Aorta (tissue), 5 donors: Measurements from ENCODE around the gene TCTN3. TPM values are rescaled to one million over a fixed set of nuclear protein-coding genes. Genes with fewer than 3 reads are reported as not detected.
"Not testable (repeated sequence)": the region's sequence is repeated elsewhere in the genome, so short reads cannot be mapped to it uniquely, and the experiment has no call there.

Experiments used
- ATAC-seq: fragments of 200-7000 bp; cut with Tn5 transposase; one replicate; pipeline ENCODE4 v1.9.1; 2022; ENCODE audit warnings: moderate library complexity; ENCODE audit not compliant: low FRiP score
- DNase-seq, 2 donors: peaks; one replicate each; pipeline ENCODE4 v3.0.0-alpha.2; 2020
- H3K27ac ChIP-seq, 2 donors: one replicate each; pipeline ENCODE4 v1.5.1; 2013; ENCODE audit warnings: low read length in 2 of 2, mild to moderate bottlenecking in 2 of 2, moderate library complexity in 2 of 2, control low read depth in 1 of 2, inconsistent platforms in 1 of 2, low read depth in 1 of 2
- H3K27me3 ChIP-seq, 2 donors: one replicate each; pipeline ENCODE4 v1.6.1; 2013; ENCODE audit warnings: control low read depth in 1 of 2, low read length in 1 of 2, mild to moderate bottlenecking in 1 of 2, moderate library complexity in 1 of 2; ENCODE audit not compliant: insufficient read depth in 2 of 2, control insufficient read depth in 1 of 2
- H3K36me3 ChIP-seq, 2 donors: one replicate each; pipeline ENCODE4 v1.6.1; 2013; ENCODE audit warnings: control low read depth in 1 of 2, low read length in 1 of 2, mild to moderate bottlenecking in 1 of 2; ENCODE audit not compliant: insufficient read depth in 2 of 2, control insufficient read depth in 1 of 2
- H3K4me1 ChIP-seq, 2 donors: one replicate each; pipeline ENCODE4 v1.6.1; 2013; ENCODE audit warnings: low read length in 2 of 2, control low read depth in 1 of 2, mild to moderate bottlenecking in 1 of 2, moderate library complexity in 1 of 2; ENCODE audit not compliant: insufficient read depth in 2 of 2, control insufficient read depth in 1 of 2
- H3K4me3 ChIP-seq, 2 donors: one replicate each; pipeline ENCODE4 v1.5.1; 2013; ENCODE audit warnings: low read length in 2 of 2, control low read depth in 1 of 2, mild to moderate bottlenecking in 1 of 2
- H3K9me3 ChIP-seq: one replicate; pipeline ENCODE4 v1.6.1; 2013; ENCODE audit warnings: mild to moderate bottlenecking, low read length; ENCODE audit not compliant: control insufficient read depth
- WGBS, 2 donors: extraction: QIAGEN DNeasy Blood & Tissue Kit; methylation state at CpG; one replicate each; pipeline ENCODE4 v1.1.7; 2013; 5-methylcytosine and 5-hydroxymethylcytosine counted together
- intact Hi-C, 2 donors: fragments of 100-400 bp; cut with DNase I; formaldehyde crosslinking; loops; one replicate each; pipeline versions ENCODE4 v1.14.2 to v1.15.0; 2022
- polyA plus RNA-seq, 2 donors: library from polyadenylated mRNA; stranded (reverse); fragments of 200-250 nt; gene quantifications; one replicate each; pipeline ENCODE4 v1.2.3, GENCODE V29; 2013
- total RNA-seq, 2 donors: library from RNA; stranded (reverse); fragmentation: NEBNext Ultra II Directional; extraction: Animal tissue kit (Norgen Biotek cat#: 25700); gene quantifications; one replicate each; pipeline ENCODE4 v1.2.1, GENCODE V29; 2021
- donor health status: healthy with polysubstance abuse.
- donor health status: Bipolar disorder and iron deficiency.
- donor health status: DM: no; HTN: no; CAD: no.
- donor health status: DM: no; HTN: no; CAD: no.
- donor health status: DM: yes; HTN: yes; CAD: no.

Gene TCTN3
- total and polyA plus RNA-seq, 4 donors: 8.4 to 23.7 (median 21.0) TPM

- H3K27ac ChIP-seq: no peak overlapping the region
- peaks cover 12 to 24% of the 10 kb centered on the region in 2 donors for H3K36me3 ChIP-seq
- intact Hi-C loops: no loop called here
These were observed 64.9 kb downstream of the TCTN3 start for GRCh38 chr10:95628786-95629185.

GRCh38 chr10:95626500-95626899, 67.2 kb downstream of the TCTN3 start:
- no peak overlapping the region for H3K4me3 ChIP-seq
- no peaks in the 10 kb centered on the region for H3K27me3 ChIP-seq
- DNase-seq: no peak
- H3K9me3 ChIP-seq: no peaks in the 10 kb centered on the region
- WGBS, 2 donors: 91 to 95% methylated on average over 4 of the region's 4 CpGs
- H3K36me3 ChIP-seq: peaks cover 8 to 17% of the 10 kb centered on the region in 2 donors
- no peak for ATAC-seq
- H3K27ac ChIP-seq: no peak overlapping the region
- no peaks in the 10 kb centered on the region for H3K4me1 ChIP-seq
- intact Hi-C loops: no loop called here

More at GRCh38 chr10:95628786-95629185, 64.9 kb downstream of the TCTN3 start:
- H3K27me3 ChIP-seq: no peaks in the 10 kb centered on the region
- H3K4me1 ChIP-seq: no peaks in the 10 kb centered on the region
- H3K9me3 ChIP-seq: no peaks in the 10 kb centered on the region
- no peak for ATAC-seq
- DNase-seq: no peak
- WGBS, 2 donors: 85 to 86% methylated on average over 1 of the region's 1 CpG
- no peak overlapping the region for H3K4me3 ChIP-seq

- H3K27me3 ChIP-seq, H3K4me3 ChIP-seq, DNase-seq, H3K27ac ChIP-seq, ATAC-seq, H3K9me3 ChIP-seq, H3K4me1 ChIP-seq: not testable (repeated sequence)
- WGBS, 2 donors: 92 to 94% methylated on average over 5 of the region's 5 CpGs
- H3K36me3 ChIP-seq: peaks cover 6 to 14% of the 10 kb centered on the region in 2 donors
- intact Hi-C loops: loop anchor here in 1 of 2 donors (5.0 kb wide), 1 partner anchor 248 kb away; no protein-coding TSS in a partner anchor
These were observed 73.3 kb downstream of the TCTN3 start for GRCh38 chr10:95620415-95620814.

GRCh38 chr10:95618101-95618500, 75.6 kb downstream of the TCTN3 start:
- no peaks in the 10 kb centered on the region for H3K9me3 ChIP-seq
- no peaks in the 10 kb centered on the region for H3K27me3 ChIP-seq
- ATAC-seq (no peak), DNase-seq (no peak)
- H3K4me1 ChIP-seq: no peaks in the 10 kb centered on the region
- H3K4me3 ChIP-seq: no peak overlapping the region
- 61 to 76% methylated on average over 4 of the region's 4 CpGs for WGBS, 2 donors
- intact Hi-C loops: no loop called here
- no peak overlapping the region for H3K27ac ChIP-seq
- peaks cover 6 to 18% of the 10 kb centered on the region in 2 donors for H3K36me3 ChIP-seq

- Histone ChIP-seq H3K4me3 (no peak overlapping the region), H3K4me1 (no peaks in the 10 kb centered on the region), H3K9me3 (no peaks in the 10 kb centered on the region), H3K27ac (no peak overlapping the region), H3K36me3 (peaks cover 6 to 18% of the 10 kb centered on the region in 2 donors), H3K27me3 (no peaks in the 10 kb centered on the region)
- WGBS, 2 donors: 76 to 77% methylated on average over 4 of the region's 4 CpGs
- DNase-seq (no peak), ATAC-seq (no peak)
- intact Hi-C loops: no loop called here
These were observed 77.3 kb downstream of the TCTN3 start for GRCh38 chr10:95616446-95616845.

Other genes with a start within 250 kb of the TCTN3 start
- gene SORBS1, start 132.6 kb downstream of the TCTN3 start, total RNA-seq: 1,000 to 10,000 TPM in 1 of 2 donors, 100 to 1,000 TPM in 1; 591 to 1,478 TPM
- 100 to 1,000 TPM; 371 to 372 TPM for gene SORBS1, start 132.6 kb downstream of the TCTN3 start, polyA plus RNA-seq
- 10 to 100 TPM; 45.4 to 50.8 TPM for gene ALDH18A1, start 37.2 kb downstream of the TCTN3 start, total RNA-seq
- gene ALDH18A1, start 37.2 kb downstream of the TCTN3 start, polyA plus RNA-seq: 10 to 100 TPM; 12.1 to 16.2 TPM
- gene ENTPD1, start 62.2 kb upstream of the TCTN3 start, total RNA-seq: 100 to 1,000 TPM in 1 of 2 donors, 10 to 100 TPM in 1; 77.8 to 110 TPM
- 10 to 100 TPM; 18.2 to 22.2 TPM for gene ENTPD1, start 62.2 kb upstream of the TCTN3 start, polyA plus RNA-seq
- gene CC2D2B, start 214.0 kb upstream of the TCTN3 start, total RNA-seq: 10 to 100 TPM; 11.8 to 12.2 TPM
- 1 to 10 TPM in 1 of 2 donors, under 1 TPM in 1; 0.13 to 2.5 TPM for gene CC2D2B, start 214.0 kb upstream of the TCTN3 start, polyA plus RNA-seq